ENCODE measurements around the gene KIAA1191. TPM values are rescaled to one million over a fixed set of nuclear protein-coding genes. Genes with fewer than 3 reads are reported as not detected.

The KIAA1191 gene
- total and polyA plus RNA-seq, 2 of the 8 experiments (the other 6 are each of a cell fraction or from before 2014, with no cell fraction given): 86.4 to 88.0 TPM

DNA sequence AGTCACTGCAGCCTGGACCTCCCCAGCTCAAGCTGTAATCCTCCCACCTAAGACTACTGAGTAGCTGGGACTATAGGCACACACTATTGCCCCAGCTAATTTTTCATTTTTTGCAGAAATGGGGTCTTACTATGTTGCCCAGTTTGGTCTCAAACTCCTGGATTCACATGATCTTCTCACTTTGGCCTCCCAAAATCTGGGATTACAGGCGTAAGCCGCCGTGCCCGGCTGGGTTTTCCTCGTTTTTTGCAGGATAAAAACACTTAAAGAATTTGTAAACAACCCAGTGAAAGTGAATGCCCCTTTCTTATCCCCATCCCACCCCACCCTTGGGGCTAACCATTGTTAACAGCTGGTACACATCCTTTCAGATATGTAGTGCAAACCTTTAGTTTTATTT is 47.0 kb upstream of the KIAA1191 start:
- Histone ChIP-seq H3K4ac (replicated peaks; ENCODE audit: insufficient read length, low read depth, low read length) (no peak overlapping the region), H3K4me1 (replicated peaks in 1 of 4; ENCODE audit: control insufficient read depth in 3 of 4, insufficient read depth in 4 of 4, low read length in 3 of 4) (no peaks in the 10 kb centered on the region; a peak in 1 of 7 replicates), H3K18ac (ENCODE audit: extremely low read depth, low read length) (no peak overlapping the region)
- TF ChIP-seq JUN (IDR thresholded peaks at IDR 0.05; ENCODE audit: low read depth, low read length): no peak
- no peak for TF ChIP-seq NRF1 (IDR thresholded peaks at IDR 0.05; ENCODE audit: low read depth, low read length)
- TF ChIP-seq ZNF274 (IDR thresholded peaks at IDR 0.05; ENCODE audit: borderline replicate concordance, extremely low read depth, low read length): no peak
- TF ChIP-seq RAD21 (IDR thresholded peaks at IDR 0.05 in 1 of 2, conservative IDR thresholded peaks at IDR 0.05 in 1 of 2; ENCODE audit: low read depth in 2 of 2, low read length in 2 of 2): no peak
- TF ChIP-seq POLR2AphosphoS5 (IDR thresholded peaks at IDR 0.05; ENCODE audit: low read depth, low read length): no peak
- no peak for TF ChIP-seq PHF8 (conservative IDR thresholded peaks at IDR 0.05; ENCODE audit: low read depth, low read length)
- no peak for TF ChIP-seq MAFK (IDR thresholded peaks at IDR 0.05; ENCODE audit: low read depth, low read length)
- no peak for TF ChIP-seq BCL11A (IDR thresholded peaks at IDR 0.05; ENCODE audit: low read depth in 2 of 2, low read length in 2 of 2)
- TF ChIP-seq RBBP5 (IDR thresholded peaks at IDR 0.05; ENCODE audit: borderline replicate concordance, low read depth, low read length): no peak
- TF ChIP-seq KDM5A (IDR thresholded peaks at IDR 0.05; ENCODE audit: low read length): no peak
- no peak for TF ChIP-seq EZH2 (IDR thresholded peaks at IDR 0.05; ENCODE audit: low read depth, low read length, severe bottlenecking)
- TF ChIP-seq YY1 (IDR thresholded peaks at IDR 0.05; ENCODE audit: low read depth, low read length): no peak
- TF ChIP-seq, protein P1, sequence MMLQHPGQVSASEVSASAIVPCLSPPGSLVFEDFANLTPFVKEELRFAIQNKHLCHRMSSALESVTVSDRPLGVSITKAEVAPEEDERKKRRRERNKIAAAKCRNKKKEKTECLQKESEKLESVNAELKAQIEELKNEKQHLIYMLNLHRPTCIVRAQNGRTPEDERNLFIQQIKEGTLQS (IDR thresholded peaks at IDR 0.05; ENCODE audit: insufficient read depth, low read depth, low read length): no peak
- TF ChIP-seq CREB1 (IDR thresholded peaks at IDR 0.05): no peak

More for the DNA sequence above, 47.0 kb upstream of the KIAA1191 start:
- no peak overlapping the region for H4K91ac ChIP-seq (replicated peaks; ENCODE audit: insufficient read length, low read length)
- H3K9me3 ChIP-seq (ENCODE audit: insufficient read depth in 2 of 2, low read depth in 1 of 2, low read length in 1 of 2): no peaks in the 10 kb centered on the region
- H3K4me3 ChIP-seq (ENCODE audit: extremely low read depth in 1 of 4, insufficient read depth in 2 of 4, low read depth in 3 of 4, low read length in 4 of 4): no peak overlapping the region
- no peaks in the 10 kb centered on the region for H3K23me2 ChIP-seq (ENCODE audit: low read depth, low read length)
- H3K27ac ChIP-seq (ENCODE audit: low read depth, low read length): no peak overlapping the region
- H4K20me1 ChIP-seq (replicated peaks in 1 of 2; ENCODE audit: control insufficient read depth in 1 of 2, insufficient read depth in 2 of 2, low read length in 2 of 2): no peaks in the 10 kb centered on the region
- no peak overlapping the region for H3K23ac ChIP-seq (ENCODE audit: insufficient read length)
- ChIA-PET POLR2A (ENCODE audit: partially characterized antibody) (interaction anchor here (7.7 kb wide), 1 partner anchor 17 kb away, joined by 57 read pairs; the partner anchor contains the start of genes HIGD2A and NOP16), CTCF (ENCODE audit: partially characterized antibody) (interaction anchor here (0.7 to 6.4 kb wide), 3 partner anchors 15 to 85 kb away, joined by 4 to 83 read pairs (median 4); no protein-coding TSS in a partner anchor)
- H2BK12ac ChIP-seq (ENCODE audit: low read depth, low read length): no peak overlapping the region
- H3K79me2 ChIP-seq (ENCODE audit: control insufficient read depth in 1 of 2, insufficient read depth in 2 of 2, low read length in 2 of 2): no peaks in the 10 kb centered on the region
- H4K5ac ChIP-seq (ENCODE audit: insufficient read length, low read depth, low read length): no peak overlapping the region
- no peak overlapping the region for H2AK5ac ChIP-seq (ENCODE audit: low read depth, low read length)
- H2BK5ac ChIP-seq (ENCODE audit: low read depth, low read length): no peak overlapping the region
- 0 out of 8 replicates have a peak, but pooled peaks cover 0 to 2% (median 0%) of the 10 kb centered on the region in 4 experiments for H3K36me3 ChIP-seq (ENCODE audit: control insufficient read depth in 2 of 4, insufficient read depth in 4 of 4, low read length in 3 of 4)
- H3K4me2 ChIP-seq (ENCODE audit: insufficient read depth in 1 of 2, low read depth in 2 of 2, low read length in 2 of 2): no peak overlapping the region
- H3K27me3 ChIP-seq (replicated peaks in 1 of 4; ENCODE audit: control insufficient read depth in 3 of 4, extremely low read depth in 1 of 4, insufficient read depth in 3 of 4, low read length in 3 of 4): no peaks in the 10 kb centered on the region
- WGBS, 2 experiments (ENCODE audit: extremely low coverage in 1 of 2, insufficient coverage in 1 of 2, insufficient read length in 1 of 2, insufficient replicate concordance in 2 of 2, low coverage in 1 of 2, low lambda C conversion rate in 2 of 2, missing lambda C conversion rate in 1 of 2): 87% methylated on average over 5 of the region's 5 CpGs; no CpG with 5 or more reads in 1 of the 2 experiments
- H3K14ac ChIP-seq (ENCODE audit: insufficient read length): no peak overlapping the region
- no peak overlapping the region for H2BK20ac ChIP-seq (ENCODE audit: low read length)
- no peak overlapping the region for H3K56ac ChIP-seq (replicated peaks; ENCODE audit: insufficient read length, low read depth, low read length)
- no peaks in the 10 kb centered on the region for H3K79me1 ChIP-seq (ENCODE audit: low read depth, low read length)
- H2BK15ac ChIP-seq (ENCODE audit: low read length): no peak overlapping the region
- H2AFZ ChIP-seq (ENCODE audit: low read length): no peak overlapping the region
- DNase-seq (ENCODE audit: low read depth in 1 of 2, low spot score in 2 of 2) (no peak), FAIRE-seq (no peak)
- H3K9ac ChIP-seq (replicated peaks in 1 of 4; ENCODE audit: extremely low read depth in 1 of 4, low read depth in 3 of 4, low read length in 3 of 4): no peak overlapping the region
- H4K8ac ChIP-seq (ENCODE audit: extremely low read depth, insufficient read depth, low read length): no peak overlapping the region
- H2BK120ac ChIP-seq (replicated peaks; ENCODE audit: low read depth, low read length): no peak overlapping the region
